Measurements from ENCODE around the gene LYZL1.
"Not testable (repeated sequence)": the region's sequence is repeated elsewhere in the genome, so short reads cannot be mapped to it uniquely, and the experiment has no call there.

GRCh38 chr10:29292406-29292805, 3.5 kb downstream of the LYZL1 start:
- not testable (repeated sequence) for TF ChIP-seq HDGF (IDR thresholded peaks at IDR 0.05; ENCODE audit: borderline replicate concordance); FOXK2 (IDR thresholded peaks at IDR 0.05); ELF4 (IDR thresholded peaks at IDR 0.05); FOXA1 (IDR thresholded peaks at IDR 0.05); BHLHE40 (IDR thresholded peaks at IDR 0.05; ENCODE audit: borderline replicate concordance); PKNOX1 (IDR thresholded peaks at IDR 0.05); FOXM1 (IDR thresholded peaks at IDR 0.05; ENCODE audit: borderline replicate concordance); LEF1 (IDR thresholded peaks at IDR 0.05; ENCODE audit: borderline replicate concordance); ZNF384 (IDR thresholded peaks at IDR 0.05); ARNT (IDR thresholded peaks at IDR 0.05); CTBP1 (IDR thresholded peaks at IDR 0.05; ENCODE audit: borderline replicate concordance); TARDBP (IDR thresholded peaks at IDR 0.05)
